Choroid plexus epithelial cell (primary cell): ENCODE measurements around the gene CENPU.
"Not testable (repeated sequence)": the region's sequence is repeated elsewhere in the genome, so short reads cannot be mapped to it uniquely, and the experiment has no call there.

Experiments used
- DNase-seq: peaks from one replicate; pipeline ENCODE4 v3.0.0-alpha.2; 2010; ENCODE audit warnings: low read depth
- H3K4me3 ChIP-seq: 2 replicates; pipeline ENCODE4 v1.5.1; 2011; ENCODE audit warnings: low read depth, mild to moderate bottlenecking, control low read depth, low read length, moderate library complexity
- CTCF ChIP-seq: conservative IDR thresholded peaks from 2 replicates; pipeline ENCODE4 v1.5.1; 2011; ENCODE audit warnings: low read depth, mild to moderate bottlenecking, control low read depth, inconsistent platforms, low read length, moderate library complexity

CENPU gene

GRCh38 chr4:184733654-184734524, at the start of gene CENPU:
CENPU (minus strand) TSS chr4:184734096; CDS start chr4:184734062, 34 bp downstream.
- peak within 1 kb of the TSS; percentile 89 for H3K4me3 ChIP-seq
- DNase-seq: peak; percentile 99
- no peak for TF ChIP-seq CTCF

- TF ChIP-seq CTCF: no peak
- H3K4me3 ChIP-seq: no peak overlapping the region
- no peak for DNase-seq
Observed at GRCh38 chr4:184782731-184783373, 49.0 kb upstream of the CENPU start.

- not testable (repeated sequence) for DNase-seq, H3K4me3 ChIP-seq
Observed at GRCh38 chr4:184779160-184779559, 45.3 kb upstream of the CENPU start.

GRCh38 chr4:184778325-184778724, 44.4 kb upstream of the CENPU start:
- H3K4me3 ChIP-seq: no peak overlapping the region
- TF ChIP-seq CTCF: no peak
- no peak for DNase-seq

GRCh38 chr4:184776821-184777220, 42.9 kb upstream of the CENPU start:
- H3K4me3 ChIP-seq: no peak overlapping the region
- DNase-seq: no peak
- TF ChIP-seq CTCF: no peak

GRCh38 chr4:184775854-184776555, 42.1 kb upstream of the CENPU start:
- TF ChIP-seq CTCF: no peak
- no peak for DNase-seq
- no peak overlapping the region for H3K4me3 ChIP-seq

GRCh38 chr4:184774152-184774551, 40.3 kb upstream of the CENPU start:
- DNase-seq: no peak
- no peak overlapping the region for H3K4me3 ChIP-seq
- TF ChIP-seq CTCF: no peak
